LNCAP (cell line): Measurements from ENCODE around the gene DLEC1.

ENCODE experiments used
- CTCF ChIP-seq: fragments of 450-650 bp; IDR thresholded peaks from 2 replicates; pipeline ENCODE4 v1.5.1; 2017; ENCODE audit warnings: mild to moderate bottlenecking

The DLEC1 gene, protein sequence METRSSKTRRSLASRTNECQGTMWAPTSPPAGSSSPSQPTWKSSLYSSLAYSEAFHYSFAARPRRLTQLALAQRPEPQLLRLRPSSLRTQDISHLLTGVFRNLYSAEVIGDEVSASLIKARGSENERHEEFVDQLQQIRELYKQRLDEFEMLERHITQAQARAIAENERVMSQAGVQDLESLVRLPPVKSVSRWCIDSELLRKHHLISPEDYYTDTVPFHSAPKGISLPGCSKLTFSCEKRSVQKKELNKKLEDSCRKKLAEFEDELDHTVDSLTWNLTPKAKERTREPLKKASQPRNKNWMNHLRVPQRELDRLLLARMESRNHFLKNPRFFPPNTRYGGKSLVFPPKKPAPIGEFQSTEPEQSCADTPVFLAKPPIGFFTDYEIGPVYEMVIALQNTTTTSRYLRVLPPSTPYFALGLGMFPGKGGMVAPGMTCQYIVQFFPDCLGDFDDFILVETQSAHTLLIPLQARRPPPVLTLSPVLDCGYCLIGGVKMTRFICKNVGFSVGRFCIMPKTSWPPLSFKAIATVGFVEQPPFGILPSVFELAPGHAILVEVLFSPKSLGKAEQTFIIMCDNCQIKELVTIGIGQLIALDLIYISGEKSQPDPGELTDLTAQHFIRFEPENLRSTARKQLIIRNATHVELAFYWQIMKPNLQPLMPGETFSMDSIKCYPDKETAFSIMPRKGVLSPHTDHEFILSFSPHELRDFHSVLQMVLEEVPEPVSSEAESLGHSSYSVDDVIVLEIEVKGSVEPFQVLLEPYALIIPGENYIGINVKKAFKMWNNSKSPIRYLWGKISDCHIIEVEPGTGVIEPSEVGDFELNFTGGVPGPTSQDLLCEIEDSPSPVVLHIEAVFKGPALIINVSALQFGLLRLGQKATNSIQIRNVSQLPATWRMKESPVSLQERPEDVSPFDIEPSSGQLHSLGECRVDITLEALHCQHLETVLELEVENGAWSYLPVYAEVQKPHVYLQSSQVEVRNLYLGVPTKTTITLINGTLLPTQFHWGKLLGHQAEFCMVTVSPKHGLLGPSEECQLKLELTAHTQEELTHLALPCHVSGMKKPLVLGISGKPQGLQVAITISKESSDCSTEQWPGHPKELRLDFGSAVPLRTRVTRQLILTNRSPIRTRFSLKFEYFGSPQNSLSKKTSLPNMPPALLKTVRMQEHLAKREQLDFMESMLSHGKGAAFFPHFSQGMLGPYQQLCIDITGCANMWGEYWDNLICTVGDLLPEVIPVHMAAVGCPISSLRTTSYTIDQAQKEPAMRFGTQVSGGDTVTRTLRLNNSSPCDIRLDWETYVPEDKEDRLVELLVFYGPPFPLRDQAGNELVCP (N-terminal part only)

DNA sequence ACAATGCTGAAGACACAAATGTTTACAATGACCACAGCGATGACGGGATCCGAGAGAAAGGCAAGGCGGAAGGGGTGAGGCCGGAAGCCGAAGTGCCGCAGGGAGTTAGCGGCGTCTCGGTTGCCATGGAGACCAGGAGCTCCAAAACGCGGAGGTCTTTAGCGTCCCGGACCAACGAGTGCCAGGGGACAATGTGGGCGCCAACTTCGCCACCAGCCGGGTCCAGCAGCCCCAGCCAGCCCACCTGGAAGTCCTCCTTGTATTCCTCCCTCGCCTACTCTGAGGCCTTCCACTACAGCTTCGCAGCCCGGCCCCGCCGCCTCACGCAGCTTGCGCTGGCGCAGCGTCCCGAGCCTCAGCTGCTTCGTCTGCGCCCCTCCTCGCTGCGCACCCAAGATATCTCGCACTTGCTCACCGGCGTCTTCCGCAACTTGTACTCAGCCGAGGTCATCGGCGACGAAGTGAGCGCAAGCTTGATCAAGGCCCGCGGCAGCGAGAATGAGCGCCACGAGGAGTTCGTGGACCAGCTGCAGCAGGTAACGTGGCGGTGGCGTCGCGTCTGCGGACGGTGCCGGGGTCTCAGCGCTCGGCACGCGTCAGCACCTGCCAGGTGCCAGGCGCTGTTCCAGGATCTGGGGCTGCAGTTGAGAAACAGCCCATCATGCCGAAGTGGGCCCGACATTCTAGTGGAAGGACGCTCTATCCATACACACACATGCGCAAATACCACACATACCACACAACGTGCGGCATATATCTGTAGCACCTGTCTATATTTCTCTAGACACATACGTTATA lies at the start of gene DLEC1:
Gene DLEC1 (plus strand): TSS at position 108 of the 798 bp plus-strand sequence. CDS start 18 bp downstream, at position 126.
- TF ChIP-seq CTCF = no peak

DNA sequence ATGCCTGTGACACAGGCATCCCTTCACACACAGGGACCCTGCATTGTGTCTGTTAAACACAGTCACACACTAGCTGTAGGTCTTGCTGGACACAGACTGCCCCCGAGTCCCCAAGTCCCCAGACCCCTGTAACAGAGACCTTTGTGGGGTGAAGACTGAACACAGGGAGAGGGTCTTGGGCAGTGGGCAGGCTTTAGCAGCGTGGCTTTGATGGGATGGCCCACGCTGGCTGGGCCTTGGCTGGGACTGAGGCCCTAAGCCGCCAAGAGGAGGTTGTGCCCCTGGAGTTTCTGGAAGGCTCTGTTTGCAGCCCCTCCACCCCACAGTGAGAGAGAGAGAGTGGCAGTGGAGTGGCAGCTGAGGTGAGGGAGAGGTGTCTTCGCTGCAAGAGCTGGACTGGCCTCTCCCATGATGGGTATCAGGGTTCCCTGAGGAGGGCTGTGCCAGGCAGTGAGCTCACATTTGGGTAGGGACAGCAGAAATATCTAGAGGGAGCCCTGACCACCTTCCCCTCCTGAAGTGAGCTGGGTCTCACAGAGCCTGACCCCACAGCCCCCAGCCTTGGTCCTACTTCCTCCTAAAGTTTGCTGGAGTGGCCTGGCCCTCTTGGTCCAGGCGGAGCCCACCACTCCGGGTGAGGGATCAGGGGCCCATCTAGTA lies 49.1 kb upstream of the DLEC1 start:
- TF ChIP-seq CTCF = no peak

GRCh38 chr3:37990527-37990926 lies 48.5 kb upstream of the DLEC1 start, which contains the start of gene VILL:
VILL (plus strand) TSS chr3:37990786; CDS start chr3:37993673, 2,887 bp downstream.
- no peak for TF ChIP-seq CTCF

DNA sequence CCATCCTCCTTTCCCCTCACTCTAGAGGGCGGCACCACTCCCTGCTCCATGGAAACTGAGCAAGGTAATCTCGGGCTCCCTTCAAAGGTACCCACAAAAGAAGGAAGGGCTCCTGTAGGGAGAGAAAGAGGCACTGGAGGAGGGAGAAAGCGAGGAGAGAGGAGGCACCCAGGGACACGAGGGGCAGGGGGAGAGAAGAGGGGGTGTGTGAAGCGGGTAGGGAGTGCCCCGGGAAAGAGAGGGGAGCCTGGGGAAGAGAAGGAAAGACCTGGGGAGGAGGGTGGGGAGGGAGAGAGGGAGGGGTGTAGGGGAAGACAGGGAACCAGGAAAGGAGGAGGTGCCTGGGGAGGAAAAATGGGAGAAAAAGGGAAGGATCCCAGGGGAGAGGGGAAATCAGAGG lies 47.9 kb upstream of the DLEC1 start:
- no peak for TF ChIP-seq CTCF

GRCh38 chr3:37991823-37992222 lies 47.2 kb upstream of the DLEC1 start:
- no peak for TF ChIP-seq CTCF

DNA sequence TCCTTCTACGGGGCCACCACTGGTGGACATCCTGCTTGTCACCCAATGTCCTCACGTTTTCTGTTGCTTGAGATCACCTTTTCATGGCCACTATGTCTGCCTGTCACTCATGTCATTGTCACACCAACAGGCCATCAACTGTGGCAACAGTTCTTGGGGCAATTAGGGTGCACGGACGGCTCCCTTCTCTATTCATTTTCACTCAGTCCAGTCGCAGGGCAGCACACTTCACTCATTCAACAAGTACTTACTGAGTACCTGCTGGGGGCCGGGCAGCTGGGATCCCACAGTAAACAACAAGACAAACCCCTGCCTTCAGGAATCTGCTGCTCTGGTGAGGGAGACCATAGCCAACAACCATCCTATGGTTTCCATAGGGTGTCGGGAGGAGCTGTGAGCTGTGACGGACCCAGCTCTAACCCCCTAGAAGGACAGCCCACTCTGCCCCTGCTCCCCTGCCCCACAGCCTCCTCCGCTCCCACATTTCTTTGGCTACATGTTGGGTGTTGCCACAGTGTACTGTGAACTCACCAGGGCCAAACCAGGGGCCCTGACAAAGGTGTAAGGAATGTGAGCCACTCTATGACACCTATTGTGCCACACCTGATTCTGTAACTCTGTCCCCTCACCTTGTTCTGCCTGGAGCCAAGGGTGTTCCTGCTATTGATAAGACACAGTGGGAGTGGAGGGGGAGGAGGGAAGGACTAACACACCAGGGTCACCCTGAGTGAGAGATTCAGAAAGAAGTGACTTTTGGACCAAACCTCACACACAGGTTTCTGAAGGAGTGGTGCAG lies 46.5 kb upstream of the DLEC1 start:
- TF ChIP-seq CTCF = no peak
